Hepatocyte (in vitro differentiated cells): ENCODE data around the gene C5AR1. TPM values are rescaled to one million over a fixed set of nuclear protein-coding genes. Genes with fewer than 3 reads are reported as not detected.
A peak's percentile ranks its signal among the peaks of the same experiment; 100 is the strongest.

Experiments used
- DNase-seq: peaks from one replicate; pipeline ENCODE4 v3.0.0-alpha.2; 2016; ENCODE audit warnings: low spot score
- H2AFZ ChIP-seq: fragments of 200-600 bp; sonication (generic); 2 replicates; pipeline ENCODE4 v1.6.0; 2016; ENCODE audit warnings: antibody characterized with exemption, mild to moderate bottlenecking
- H3K27ac ChIP-seq: fragments of 200-600 bp; sonication (generic); 2 replicates; pipeline ENCODE4 v1.5.1; 2016; ENCODE audit warnings: mild to moderate bottlenecking
- H3K27me3 ChIP-seq: fragments of 200-600 bp; sonication (generic); 2 replicates; pipeline ENCODE4 v1.6.1; 2016
- H3K36me3 ChIP-seq: fragments of 200-600 bp; sonication (generic); replicated peaks from 2 replicates; pipeline ENCODE4 v1.5.1; 2016; ENCODE audit warnings: low read depth; ENCODE audit not compliant: insufficient read depth
- H3K4me1 ChIP-seq: fragments of 200-600 bp; sonication (generic); 2 replicates; pipeline ENCODE4 v1.5.1; 2016; ENCODE audit warnings: mild to moderate bottlenecking, moderate library complexity; ENCODE audit not compliant: insufficient read depth
- H3K4me2 ChIP-seq: fragments of 200-600 bp; sonication (generic); 2 replicates; pipeline ENCODE4 v1.6.0; 2016
- H3K4me3 ChIP-seq: fragments of 200-600 bp; sonication (generic); 2 replicates; pipeline ENCODE4 v1.5.1; 2016; ENCODE audit warnings: mild to moderate bottlenecking
- H3K79me2 ChIP-seq: fragments of 200-600 bp; sonication (generic); 2 replicates; pipeline ENCODE4 v1.6.0; 2017; ENCODE audit warnings: mild to moderate bottlenecking
- H3K9me2 ChIP-seq: fragments of 200-600 bp; sonication (generic); replicated peaks from 2 replicates; pipeline ENCODE4 v1.6.0; 2017; ENCODE audit warnings: mild to moderate bottlenecking; ENCODE audit not compliant: insufficient read depth
- H3K9me3 ChIP-seq: fragments of 200-600 bp; sonication (generic); 2 replicates; pipeline ENCODE4 v1.5.1; 2016; ENCODE audit warnings: low read depth, mild to moderate bottlenecking
- H4K20me1 ChIP-seq: fragments of 200-600 bp; sonication (generic); 2 replicates; pipeline ENCODE4 v1.6.0; 2016; ENCODE audit warnings: mild to moderate bottlenecking; ENCODE audit not compliant: insufficient read depth, poor library complexity, severe bottlenecking
- CTCF ChIP-seq: fragments of 200-600 bp; sonication (generic); IDR thresholded peaks from 2 replicates; pipeline ENCODE4 v1.5.1; 2016; ENCODE audit warnings: antibody characterized with exemption, mild to moderate bottlenecking; ENCODE audit not compliant: poor library complexity
- EZH2 ChIP-seq: fragments of 200-600 bp; sonication (generic); IDR thresholded peaks from 2 replicates; pipeline ENCODE4 v1.6.1; 2016; ENCODE audit warnings: antibody characterized with exemption, mild to moderate bottlenecking, borderline replicate concordance
- EZH2phosphoT487 ChIP-seq: fragments of 200-600 bp; sonication (generic); IDR thresholded peaks from one replicate; pipeline ENCODE4 v1.6.1; 2018; ENCODE audit warnings: antibody characterized with exemption, mild to moderate bottlenecking, low read depth, moderate library complexity; ENCODE audit not compliant: unreplicated experiment, severe bottlenecking
- WGBS: methylation state at CpG from one replicate; pipeline ENCODE4 v1.1.6; 2016; ENCODE audit warnings: low lambda C conversion rate; ENCODE audit errors: missing lambda C conversion rate; 5-methylcytosine and 5-hydroxymethylcytosine counted together
- polyA plus RNA-seq: library from polyadenylated mRNA; unstranded; fragments of >200 nt; fragmentation: Nextera tagmentation; extraction: Ambion mirVana; gene quantifications from 2 replicates; pipeline ENCODE4 v1.2.1, GENCODE V29; 2016
- total RNA-seq: library from RNA; depleted of rRNA; stranded (reverse); fragments of >200 nt; gene quantifications from 2 replicates; pipeline ENCODE4 v1.2.3, GENCODE V29; 2014

Gene C5AR1
- total and polyA plus RNA-seq, 2 experiments from 2014 or later: 0.43 to 0.99 TPM

DNA sequence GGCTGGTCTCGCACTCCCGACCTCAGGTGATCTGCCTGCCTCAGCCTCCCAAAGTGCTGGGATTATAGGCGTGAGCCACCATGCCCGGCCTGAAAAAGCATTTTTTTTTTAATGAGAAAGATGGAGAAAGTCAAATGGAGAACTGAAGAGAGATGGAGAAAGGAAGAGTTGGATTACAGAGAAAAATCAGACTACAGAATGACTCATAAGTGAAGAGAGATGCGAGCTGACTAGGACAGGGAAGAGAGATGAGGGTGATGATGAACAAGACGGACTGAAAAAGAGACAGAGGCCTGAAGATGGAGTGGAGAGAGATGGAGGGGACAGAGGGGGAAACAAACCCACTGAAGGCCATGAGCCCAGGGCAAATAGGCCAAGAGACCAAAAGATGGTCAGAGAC, 41.0 kb downstream of the C5AR1 start:
- Histone ChIP-seq H3K9me2 (no peaks in the 10 kb centered on the region), H3K79me2 (peaks cover 28% of the 10 kb centered on the region), H3K27ac (no peak overlapping the region), H3K4me1 (no peaks in the 10 kb centered on the region), H3K9me3 (no peaks in the 10 kb centered on the region), H3K4me2 (peak overlapping the region; percentile 87), H4K20me1 (no peaks in the 10 kb centered on the region), H3K36me3 (no peaks in the 10 kb centered on the region), H3K4me3 (no peak overlapping the region), H2AFZ (no peak overlapping the region), H3K27me3 (no peaks in the 10 kb centered on the region)
- DNase-seq: no peak
- TF ChIP-seq EZH2 (no peak), EZH2phosphoT487 (no peak), CTCF (no peak)
- 93% methylated on average over 6 of the region's 6 CpGs for WGBS

GRCh38 chr19:47351548-47351947, 41.9 kb downstream of the C5AR1 start:
- no peaks in the 10 kb centered on the region for H3K36me3 ChIP-seq
- no peaks in the 10 kb centered on the region for H4K20me1 ChIP-seq
- no peaks in the 10 kb centered on the region for H3K27me3 ChIP-seq
- no peak overlapping the region for H3K27ac ChIP-seq
- whole genome bisulfite sequencing: 84% methylated on average over 3 of the region's 3 CpGs
- H3K9me3 ChIP-seq: no peaks in the 10 kb centered on the region
- H2AFZ ChIP-seq: no peak overlapping the region
- H3K9me2 ChIP-seq: no peaks in the 10 kb centered on the region
- H3K4me1 ChIP-seq: no peaks in the 10 kb centered on the region
- peaks cover 28% of the 10 kb centered on the region for H3K79me2 ChIP-seq
- H3K4me2 ChIP-seq: no peak overlapping the region
- TF ChIP-seq CTCF: no peak
- TF ChIP-seq EZH2phosphoT487: no peak
- no peak for TF ChIP-seq EZH2
- DNase-seq: no peak
- no peak overlapping the region for H3K4me3 ChIP-seq

GRCh38 chr19:47352095-47352494, 42.4 kb downstream of the C5AR1 start:
- no peak for TF ChIP-seq EZH2phosphoT487
- no peaks in the 10 kb centered on the region for H3K4me1 ChIP-seq
- no peaks in the 10 kb centered on the region for H4K20me1 ChIP-seq
- 84% methylated on average over 2 of the region's 2 CpGs for WGBS
- H3K9me2 ChIP-seq: no peaks in the 10 kb centered on the region
- H3K36me3 ChIP-seq: no peaks in the 10 kb centered on the region
- no peak overlapping the region for H3K27ac ChIP-seq
- no peak overlapping the region for H2AFZ ChIP-seq
- H3K9me3 ChIP-seq: no peaks in the 10 kb centered on the region
- H3K4me3 ChIP-seq: no peak overlapping the region
- H3K27me3 ChIP-seq: no peaks in the 10 kb centered on the region
- H3K79me2 ChIP-seq: peaks cover 28% of the 10 kb centered on the region
- no peak overlapping the region for H3K4me2 ChIP-seq
- DNase-seq: no peak

DNA sequence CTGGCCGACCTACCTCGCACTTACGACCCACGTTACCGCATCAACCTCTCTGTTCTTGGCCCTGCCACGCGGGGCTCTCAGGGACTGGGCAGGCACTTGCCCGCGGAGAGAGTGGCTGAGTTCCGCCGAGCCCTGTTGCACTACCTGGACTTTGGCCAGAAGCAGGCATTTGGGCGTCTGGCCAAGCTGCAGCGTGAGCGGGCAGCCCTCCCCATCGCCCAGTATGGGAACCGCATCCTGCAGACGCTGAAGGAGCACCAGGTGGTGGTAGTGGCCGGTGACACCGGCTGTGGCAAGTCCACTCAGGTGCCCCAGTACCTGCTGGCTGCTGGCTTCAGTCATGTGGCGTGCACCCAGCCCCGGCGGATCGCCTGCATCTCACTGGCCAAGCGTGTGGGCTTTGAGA, 43.6 kb downstream of the C5AR1 start:
- Histone ChIP-seq H2AFZ (no peak overlapping the region), H3K27me3 (no peaks in the 10 kb centered on the region), H3K9me2 (no peaks in the 10 kb centered on the region), H4K20me1 (no peaks in the 10 kb centered on the region), H3K27ac (no peak overlapping the region), H3K4me3 (no peak overlapping the region), H3K4me2 (no peak overlapping the region), H3K79me2 (peaks cover 28% of the 10 kb centered on the region), H3K9me3 (no peaks in the 10 kb centered on the region), H3K4me1 (no peaks in the 10 kb centered on the region), H3K36me3 (no peaks in the 10 kb centered on the region)
- WGBS: 97% methylated on average over 24 of the region's 24 CpGs
- DNase-seq: no peak
- TF ChIP-seq CTCF (no peak), EZH2 (no peak), EZH2phosphoT487 (no peak)
